Nephron (organoid): Measurements from ENCODE around the gene CDK4.

Source experiments
- H3K27ac Mint-ChIP-seq, 3 experiments: 2 replicates each; pipeline ENCODE4 v1.8.0; 2020; ENCODE audit warnings: mixed read lengths in 3 of 3, mild to moderate bottlenecking in 2 of 3, moderate library complexity in 1 of 3
- H3K27me3 Mint-ChIP-seq: 2 replicates; pipeline ENCODE4 v1.8.0; 2021; ENCODE audit warnings: low read depth, mild to moderate bottlenecking, moderate library complexity, mixed read lengths
- H3K36me3 Mint-ChIP-seq: 2 replicates; pipeline ENCODE4 v1.8.0; 2020; ENCODE audit warnings: low read depth, mixed read lengths
- H3K4me1 Mint-ChIP-seq: 2 replicates; pipeline ENCODE4 v1.8.0; 2020; ENCODE audit warnings: mixed read lengths
- H3K4me3 Mint-ChIP-seq, 3 experiments: 2 replicates each; pipeline ENCODE4 v1.8.0; 2020; ENCODE audit warnings: mild to moderate bottlenecking in 3 of 3, mixed read lengths in 3 of 3, moderate library complexity in 2 of 3
- H3K9me3 Mint-ChIP-seq: 2 replicates; pipeline ENCODE4 v1.8.0; 2020; ENCODE audit warnings: mixed read lengths
- TF ChIP-seq, protein P1 (sequence below), 3 experiments: fragments of 200-600 bp; sonication (generic); IDR thresholded peaks; one replicate each; pipeline ENCODE4 v1.5.0; 2021; ENCODE audit warnings: antibody characterized with exemption in 3 of 3; ENCODE audit not compliant: unreplicated experiment in 3 of 3

Gene CDK4

DNA sequence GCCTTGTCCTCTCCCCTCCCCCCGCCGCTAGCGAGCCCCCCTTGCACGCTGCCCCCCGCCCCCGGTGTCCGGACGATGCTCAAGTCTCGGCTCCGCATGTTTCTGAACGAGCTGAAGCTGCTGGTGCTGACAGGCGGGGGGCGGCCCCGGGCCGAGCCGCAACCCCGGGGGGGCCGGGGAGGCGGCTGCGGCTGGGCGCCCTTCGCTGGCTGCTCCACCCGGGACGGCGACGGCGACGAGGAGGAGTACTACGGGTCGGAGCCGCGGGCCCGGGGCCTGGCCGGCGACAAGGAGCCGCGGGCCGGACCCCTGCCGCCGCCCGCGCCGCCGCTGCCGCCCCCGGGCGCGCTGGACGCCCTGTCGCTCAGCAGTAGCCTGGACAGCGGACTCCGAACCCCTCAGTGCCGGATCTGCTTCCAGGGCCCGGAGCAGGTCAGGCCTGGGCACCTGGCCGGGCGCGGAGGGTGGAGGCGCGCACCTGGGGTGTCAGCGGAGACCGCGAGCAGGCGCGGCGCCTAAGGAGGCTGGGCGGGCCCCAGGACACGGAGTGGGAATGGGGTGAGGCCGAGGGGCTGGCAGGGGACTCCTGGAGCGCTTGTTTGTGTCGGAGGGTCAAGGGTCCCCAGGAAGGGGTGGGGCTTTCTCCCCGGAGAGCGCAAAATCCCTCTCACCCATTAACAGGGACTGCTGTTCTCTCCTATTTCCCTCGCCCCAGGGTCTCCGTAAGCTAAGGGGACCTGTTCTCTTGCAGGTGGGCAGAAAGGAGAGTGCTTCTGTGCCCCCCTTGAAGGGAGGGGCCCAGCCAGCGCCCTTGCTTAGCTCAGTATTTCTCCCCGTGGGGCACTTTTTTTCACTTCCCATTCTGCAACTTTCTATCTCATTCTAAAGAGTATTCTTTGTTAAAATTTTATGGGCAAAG is 3.6 kb upstream of the CDK4 start:
- Mint-ChIP-seq H3K27me3 (peaks cover 61% of the 10 kb centered on the region), H3K4me1 (peaks cover 46% of the 10 kb centered on the region), H3K36me3 (peaks cover 30% of the 10 kb centered on the region), H3K4me3 (peak overlapping the region; percentile 80 to 88 (median 82)), H3K9me3 (no peaks in the 10 kb centered on the region), H3K27ac (peak overlapping the region in 2 of 3 experiments; percentile 7 to 77)
- TF ChIP-seq, protein P1, sequence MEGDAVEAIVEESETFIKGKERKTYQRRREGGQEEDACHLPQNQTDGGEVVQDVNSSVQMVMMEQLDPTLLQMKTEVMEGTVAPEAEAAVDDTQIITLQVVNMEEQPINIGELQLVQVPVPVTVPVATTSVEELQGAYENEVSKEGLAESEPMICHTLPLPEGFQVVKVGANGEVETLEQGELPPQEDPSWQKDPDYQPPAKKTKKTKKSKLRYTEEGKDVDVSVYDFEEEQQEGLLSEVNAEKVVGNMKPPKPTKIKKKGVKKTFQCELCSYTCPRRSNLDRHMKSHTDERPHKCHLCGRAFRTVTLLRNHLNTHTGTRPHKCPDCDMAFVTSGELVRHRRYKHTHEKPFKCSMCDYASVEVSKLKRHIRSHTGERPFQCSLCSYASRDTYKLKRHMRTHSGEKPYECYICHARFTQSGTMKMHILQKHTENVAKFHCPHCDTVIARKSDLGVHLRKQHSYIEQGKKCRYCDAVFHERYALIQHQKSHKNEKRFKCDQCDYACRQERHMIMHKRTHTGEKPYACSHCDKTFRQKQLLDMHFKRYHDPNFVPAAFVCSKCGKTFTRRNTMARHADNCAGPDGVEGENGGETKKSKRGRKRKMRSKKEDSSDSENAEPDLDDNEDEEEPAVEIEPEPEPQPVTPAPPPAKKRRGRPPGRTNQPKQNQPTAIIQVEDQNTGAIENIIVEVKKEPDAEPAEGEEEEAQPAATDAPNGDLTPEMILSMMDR (IDR thresholded peaks at IDR 0.05; ENCODE audit: unreplicated experiment in 3 of 3), result no peak

DNA sequence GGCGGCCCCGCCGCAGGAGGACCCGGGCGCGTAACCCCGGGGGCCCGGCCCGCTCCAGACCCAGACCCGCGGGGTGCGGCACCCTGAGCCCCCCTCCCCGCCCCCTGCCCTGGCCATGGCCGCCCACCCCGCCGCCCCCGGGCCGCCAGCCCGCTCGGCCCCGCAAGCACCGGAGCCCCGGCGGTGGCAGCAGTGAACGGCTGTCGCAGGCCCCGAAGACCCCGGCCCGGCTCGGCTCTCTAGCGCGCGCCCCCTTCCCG is 3.0 kb upstream of the CDK4 start:
- Mint-ChIP-seq H3K4me1 (peaks cover 46% of the 10 kb centered on the region), H3K4me3 (peak overlapping the region in 1 of 3 experiments; percentile 17), H3K27me3 (peaks cover 55% of the 10 kb centered on the region), H3K27ac (no peak overlapping the region), H3K36me3 (peaks cover 35% of the 10 kb centered on the region), H3K9me3 (no peaks in the 10 kb centered on the region)
- TF ChIP-seq, protein P1 (IDR thresholded peaks at IDR 0.05; ENCODE audit: unreplicated experiment in 3 of 3), result no peak

DNA sequence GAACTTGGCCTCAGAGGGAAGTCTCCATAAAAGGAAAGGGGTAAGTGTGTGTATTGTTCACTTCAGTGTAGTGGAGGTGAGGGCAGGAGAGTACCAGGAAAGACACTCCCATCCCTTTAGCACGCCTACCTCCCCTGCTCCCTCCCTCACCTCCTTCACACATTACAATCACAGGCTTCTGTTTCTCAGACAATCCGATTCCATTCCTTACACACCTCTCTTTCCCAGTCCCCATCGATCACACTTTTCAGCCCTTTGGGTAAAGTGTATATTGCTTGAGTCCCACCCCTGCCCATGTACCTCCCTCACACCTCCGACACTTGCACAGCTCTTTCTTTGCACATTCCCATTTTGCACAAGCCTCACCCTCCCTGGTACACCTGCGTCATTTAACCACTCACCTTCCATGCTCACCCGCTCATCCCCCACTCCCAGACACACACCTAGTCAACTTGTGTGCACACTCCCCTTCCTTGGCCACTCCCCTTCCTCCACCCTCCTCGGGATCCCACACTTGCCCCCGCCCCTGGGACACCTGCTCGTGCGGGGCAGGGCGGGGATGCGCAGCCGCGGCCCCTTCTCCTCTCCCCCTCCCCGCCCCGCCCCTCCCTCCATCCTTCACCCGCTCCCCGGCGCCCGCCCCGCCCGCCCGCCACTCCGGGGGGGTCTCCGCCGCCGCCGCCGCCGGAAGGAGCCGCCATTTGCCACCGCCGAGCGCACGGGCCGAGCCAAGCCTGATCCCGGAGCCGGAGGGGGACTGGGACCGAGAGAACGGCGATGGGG is 2.5 kb upstream of the CDK4 start, which contains the start of gene MARCHF9:
TSS of gene MARCHF9 (plus strand) at position 693 of the 783 bp plus-strand sequence. CDS start 426 bp downstream, outside the sequence.
- TF ChIP-seq, protein P1 (IDR thresholded peaks at IDR 0.05; ENCODE audit: unreplicated experiment in 3 of 3), result no peak
- Mint-ChIP-seq H3K9me3 (no peaks in the 10 kb centered on the region), H3K27ac (peak within 1 kb of the TSS; percentile 87 to 92 (median 90)), H3K36me3 (peaks cover 33% of the 10 kb centered on the region), H3K27me3 (peaks cover 50% of the 10 kb centered on the region), H3K4me3 (peak within 1 kb of the TSS; percentile 98 to 99 (median 99)), H3K4me1 (peaks cover 46% of the 10 kb centered on the region)

DNA sequence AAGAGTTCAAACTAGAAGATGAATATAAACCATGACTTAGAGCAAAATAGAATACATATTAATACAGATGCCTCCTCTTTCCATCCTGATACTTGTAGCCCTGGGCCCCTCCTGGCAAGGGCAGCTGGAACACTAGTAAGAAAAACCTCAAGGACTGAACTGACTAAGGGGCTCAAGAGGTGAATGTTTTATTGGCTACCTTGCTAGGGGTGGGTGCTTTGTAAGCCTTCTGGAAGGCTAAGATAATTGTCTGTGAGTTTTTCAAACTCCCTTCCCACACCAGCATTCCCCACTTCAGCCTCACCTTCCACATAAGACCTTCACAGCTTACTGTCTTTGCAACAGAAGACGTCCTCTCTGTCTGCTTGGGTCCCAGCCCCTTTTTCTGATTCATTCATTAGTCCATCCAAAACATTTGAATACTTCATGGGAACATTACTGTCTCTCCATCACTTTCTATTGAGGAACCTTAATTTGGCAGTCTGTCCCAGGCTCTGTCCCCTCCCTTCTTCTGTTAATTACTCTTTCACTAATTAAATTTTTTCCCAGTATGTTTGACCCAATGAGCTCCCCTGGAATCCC is 1.7 kb upstream of the CDK4 start:
- Mint-ChIP-seq H3K4me1 (peaks cover 46% of the 10 kb centered on the region), H3K36me3 (peaks cover 36% of the 10 kb centered on the region), H3K4me3 (peak overlapping the region; percentile 98 to 99 (median 99))

DNA sequence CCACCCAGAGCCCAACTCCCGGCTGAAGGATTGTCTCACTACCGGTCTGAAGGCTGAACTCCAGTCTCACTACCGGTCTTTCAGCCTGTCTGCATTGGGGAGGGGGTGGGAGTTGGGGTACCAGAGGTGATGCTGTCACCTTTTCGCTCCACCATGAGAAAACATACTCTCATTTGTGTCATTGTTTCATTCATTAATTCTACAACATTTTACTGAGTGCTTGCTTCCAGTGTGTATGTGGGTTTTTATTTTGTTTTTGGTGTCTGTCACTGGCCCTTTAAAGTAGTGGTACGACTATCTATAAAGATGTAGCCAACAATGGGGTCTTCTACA is 524 bp upstream of the CDK4 start:
- Mint-ChIP-seq H3K9me3 (no peaks in the 10 kb centered on the region), H3K27ac (peak overlapping the region; percentile 87 to 97 (median 97)), H3K36me3 (peaks cover 40% of the 10 kb centered on the region), H3K27me3 (peaks cover 40% of the 10 kb centered on the region), H3K4me1 (peaks cover 46% of the 10 kb centered on the region), H3K4me3 (peak overlapping the region; percentile 98 to 99 (median 99))
- TF ChIP-seq, protein P1 (IDR thresholded peaks at IDR 0.05; ENCODE audit: unreplicated experiment in 3 of 3), result no peak

More for the DNA sequence above, 1.7 kb upstream of the CDK4 start:
- peaks cover 48% of the 10 kb centered on the region for H3K27me3 Mint-ChIP-seq
- TF ChIP-seq, protein P1 (IDR thresholded peaks at IDR 0.05; ENCODE audit: unreplicated experiment in 3 of 3), result no peak
- H3K9me3 Mint-ChIP-seq, result no peaks in the 10 kb centered on the region
- H3K27ac Mint-ChIP-seq, result peak overlapping the region; percentile 87 to 92 (median 90)
